HG03575 (cell line): ENCODE data around the gene VAV2.
"Not testable (repeated sequence)": the region's sequence is repeated elsewhere in the genome, so short reads cannot be mapped to it uniquely, and the experiment has no call there.

Experiments
- ATAC-seq: cut with Tn5 transposase; IDR thresholded peaks from one replicate; pipeline ENCODE4 v1.9.1; 2021; ENCODE audit not compliant: unreplicated experiment, insufficient number of reproducible peaks, low FRiP score; ENCODE audit errors: extremely low read depth

The VAV2 gene

DNA sequence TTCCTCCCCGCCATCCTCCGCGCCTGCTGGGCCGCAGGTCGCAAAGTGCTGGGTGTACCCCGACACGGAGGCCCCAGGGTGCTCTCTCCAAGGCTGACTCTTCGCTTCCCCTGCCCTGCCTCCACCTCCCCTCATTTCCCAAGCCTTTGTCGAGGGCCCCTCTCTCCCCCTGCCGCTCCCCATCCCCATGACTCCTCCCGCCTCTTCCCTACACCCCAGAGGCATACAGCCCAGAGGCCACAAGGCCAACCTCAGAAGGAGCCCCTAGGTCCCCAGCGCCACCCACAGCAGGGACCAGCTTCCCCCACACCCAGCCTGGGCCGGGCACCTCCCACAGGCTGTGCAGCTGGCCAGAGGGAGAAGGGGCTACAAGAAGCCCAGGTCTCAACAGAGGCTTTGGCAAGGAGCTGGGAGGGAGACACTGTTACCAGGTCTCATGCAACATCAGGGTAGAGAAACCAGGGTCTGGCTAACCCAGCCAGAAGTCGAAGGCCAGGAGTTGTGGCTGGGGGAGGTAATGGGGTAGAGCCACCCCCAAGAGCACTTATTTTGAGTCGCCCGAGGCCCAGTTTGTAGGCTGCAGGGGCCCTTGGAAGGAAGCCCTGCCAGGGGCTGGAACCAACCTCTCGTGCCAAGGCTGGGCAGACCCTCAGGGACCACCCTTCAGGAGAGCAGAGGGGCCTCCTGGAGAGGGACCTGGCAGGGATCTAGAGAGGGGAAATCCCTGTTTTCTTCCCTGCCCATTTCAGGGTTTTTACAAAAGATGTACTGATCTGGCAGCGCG lies 229.4 kb downstream of the VAV2 start:
- ATAC-seq = no peak

DNA sequence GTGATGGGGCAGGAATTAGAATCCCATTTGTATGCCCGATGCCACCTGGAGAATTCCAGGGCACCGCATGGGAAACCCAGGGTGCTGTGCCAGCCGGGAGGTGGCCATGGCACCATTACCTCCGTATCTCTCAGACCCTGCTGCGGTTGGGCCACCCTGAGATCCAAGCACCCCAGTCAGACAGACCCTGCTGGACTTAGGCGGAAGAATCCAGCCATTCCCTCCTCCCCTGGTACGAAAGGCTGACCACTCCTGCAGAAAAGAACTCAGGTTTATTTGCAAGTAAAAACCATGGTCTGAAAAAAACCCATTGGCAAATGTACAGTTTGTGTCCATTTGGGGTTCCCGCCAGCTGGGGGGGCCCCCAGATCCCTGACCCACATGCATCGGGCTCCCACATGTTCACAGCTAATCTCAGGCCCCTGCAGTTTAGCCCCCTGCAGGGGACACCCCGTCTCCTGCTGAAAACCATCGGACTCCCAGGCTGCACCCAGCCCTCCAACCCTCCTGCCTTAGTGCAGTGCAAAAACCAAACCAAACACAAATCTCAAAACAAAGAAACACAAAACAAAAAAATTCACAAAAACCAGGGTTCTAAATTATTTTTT lies 230.4 kb downstream of the VAV2 start:
- ATAC-seq = no peak

DNA sequence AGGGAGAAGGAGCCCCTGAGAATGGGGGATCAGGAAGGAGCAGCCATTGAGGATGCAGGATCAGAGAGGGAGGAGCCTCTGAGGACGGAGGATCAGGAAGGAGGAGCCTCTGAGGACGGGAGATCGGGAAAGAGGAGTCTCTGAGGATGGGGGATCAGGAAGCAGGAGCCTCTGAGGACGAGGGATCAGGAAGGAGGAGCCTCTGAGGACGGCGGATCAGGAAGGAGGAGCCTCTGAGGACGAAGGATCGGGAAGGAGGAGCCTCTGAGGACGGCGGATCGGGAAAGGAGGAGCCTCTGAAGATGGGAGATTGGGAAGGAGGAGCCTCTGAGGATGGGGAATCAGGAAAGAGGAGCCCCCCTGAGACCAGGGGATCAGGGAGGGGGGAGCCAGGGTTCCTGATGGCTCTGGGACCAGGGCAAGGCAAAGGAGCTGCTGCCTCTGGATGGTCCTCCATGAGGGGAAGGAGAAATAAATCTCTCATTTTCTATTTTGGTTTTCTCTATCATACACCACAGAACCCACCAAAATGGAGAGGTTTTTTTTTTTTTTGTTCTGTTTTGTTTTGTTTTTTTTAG lies 231.3 kb downstream of the VAV2 start:
- ATAC-seq = no peak

DNA sequence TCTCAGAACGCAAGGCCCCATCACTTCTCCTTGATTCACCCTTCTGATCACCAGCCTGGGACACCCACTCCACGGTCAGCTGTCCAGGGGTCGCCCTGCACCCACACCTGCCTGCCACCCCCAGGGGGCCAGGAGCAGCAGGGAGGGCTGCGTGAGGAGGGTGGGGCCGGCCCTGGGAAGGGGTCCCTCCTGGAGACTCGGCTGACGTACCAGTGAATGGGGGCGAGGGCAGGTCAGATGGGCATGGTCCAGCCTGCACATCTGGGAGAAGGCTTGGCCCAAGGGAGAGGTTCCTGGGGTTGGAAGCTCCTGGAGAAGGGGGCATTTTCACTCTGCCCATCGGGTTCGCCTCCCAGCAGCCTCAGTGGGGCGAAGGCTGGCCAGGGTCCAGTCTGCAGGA lies 232.2 kb downstream of the VAV2 start:
- ATAC-seq = no peak

DNA sequence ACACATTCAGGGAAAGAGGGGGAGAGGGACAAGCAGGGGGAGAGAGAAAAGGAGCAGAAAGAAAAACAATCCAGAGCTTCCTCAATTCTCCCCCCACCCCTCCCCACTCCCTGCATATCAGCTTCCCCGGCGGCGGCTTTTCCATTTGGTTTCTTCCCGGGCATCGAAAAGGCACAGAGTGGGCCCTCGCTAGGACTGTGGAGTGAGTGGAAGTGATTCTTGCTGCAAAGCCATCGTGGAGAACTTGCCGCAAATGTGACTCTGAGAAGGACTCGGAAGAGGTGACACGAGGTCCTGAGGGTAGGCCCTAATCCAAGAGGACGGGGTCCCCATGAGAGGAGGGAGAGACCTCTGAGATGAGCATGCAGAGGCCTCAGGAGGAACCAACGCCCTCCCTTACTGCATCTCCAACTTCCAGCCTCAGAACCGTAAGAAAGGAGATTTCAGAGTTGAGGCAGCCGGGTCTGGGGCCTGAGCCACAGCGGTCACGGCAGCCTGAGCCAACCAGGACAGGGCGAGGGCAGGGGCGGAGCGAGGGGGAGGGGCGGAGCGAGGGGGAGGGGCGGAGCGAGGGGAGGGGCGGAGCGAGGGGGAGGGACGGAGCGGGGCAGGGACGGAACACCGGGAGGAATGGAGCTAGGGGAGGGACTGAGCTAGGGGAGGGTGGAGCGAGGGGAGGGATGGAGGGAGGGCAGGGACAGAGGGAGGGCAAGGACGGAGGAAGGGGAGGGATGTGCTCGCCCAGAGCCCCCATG lies 232.8 kb downstream of the VAV2 start:
- ATAC-seq = no peak

DNA sequence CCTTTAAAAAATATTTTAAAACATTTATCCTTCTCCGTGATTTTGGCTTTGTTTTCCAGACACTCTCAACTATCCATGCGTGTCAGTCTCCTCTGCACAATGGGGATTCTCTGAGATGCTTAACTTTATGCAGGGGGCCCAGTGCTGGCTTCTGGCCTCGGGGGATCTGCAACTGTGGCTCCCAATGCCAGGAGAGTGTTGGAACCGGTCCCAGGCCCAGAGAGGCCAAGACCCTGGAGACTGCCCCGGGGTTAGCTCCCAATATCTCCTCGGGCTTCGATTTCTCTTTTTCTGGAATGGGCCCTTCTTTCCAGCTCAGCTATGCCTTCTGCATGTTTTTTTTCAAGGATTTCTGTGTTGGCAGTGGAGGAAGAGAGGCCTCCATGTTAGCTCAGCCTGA lies 233.9 kb downstream of the VAV2 start:
- ATAC-seq = no peak

DNA sequence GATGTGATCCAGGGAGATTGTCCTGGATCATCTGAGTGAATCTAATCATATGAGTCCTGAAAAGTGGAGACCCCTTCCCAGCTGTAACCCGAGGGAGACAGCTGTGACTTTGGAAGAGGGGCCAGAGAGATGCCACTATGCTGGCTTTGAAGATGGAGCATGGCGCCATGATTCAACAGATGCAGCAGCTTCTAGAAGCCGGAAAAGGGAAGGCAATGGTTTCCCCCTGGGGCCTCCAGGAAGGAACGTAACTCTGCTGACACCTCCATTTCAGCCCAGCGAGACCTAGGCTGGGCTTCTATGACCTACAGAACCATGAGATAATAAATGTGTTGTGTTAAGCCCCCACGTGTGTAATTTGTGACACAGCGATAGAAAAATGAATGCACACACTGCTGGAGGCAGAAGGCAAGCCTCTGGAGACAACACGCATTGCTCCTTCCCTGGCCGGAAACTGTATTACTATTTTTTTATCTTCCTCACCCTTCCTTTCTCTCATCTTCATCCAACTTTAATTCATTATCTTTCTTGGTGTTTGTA lies 237.4 kb downstream of the VAV2 start:
- ATAC-seq = no peak

DNA sequence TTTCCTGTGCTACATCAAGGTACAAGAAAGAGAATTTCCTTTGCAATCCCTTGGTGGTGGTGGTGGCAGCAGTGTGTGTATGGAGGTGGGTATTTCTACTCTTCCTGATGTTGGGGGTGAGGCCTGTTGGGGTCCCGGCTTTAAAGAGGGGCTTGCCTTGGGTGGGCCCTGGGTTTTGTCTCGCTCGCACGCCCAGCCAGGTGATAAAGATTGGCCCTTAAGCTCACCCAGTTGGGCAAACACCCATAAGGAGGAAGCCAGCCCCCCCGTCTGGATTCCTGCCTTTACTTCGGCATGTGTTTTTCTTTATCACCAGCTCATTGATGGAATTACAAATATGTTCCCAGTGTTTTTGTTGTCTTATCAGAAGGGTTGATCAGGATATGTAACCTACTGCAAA lies 237.9 kb downstream of the VAV2 start:
- no peak for ATAC-seq

DNA sequence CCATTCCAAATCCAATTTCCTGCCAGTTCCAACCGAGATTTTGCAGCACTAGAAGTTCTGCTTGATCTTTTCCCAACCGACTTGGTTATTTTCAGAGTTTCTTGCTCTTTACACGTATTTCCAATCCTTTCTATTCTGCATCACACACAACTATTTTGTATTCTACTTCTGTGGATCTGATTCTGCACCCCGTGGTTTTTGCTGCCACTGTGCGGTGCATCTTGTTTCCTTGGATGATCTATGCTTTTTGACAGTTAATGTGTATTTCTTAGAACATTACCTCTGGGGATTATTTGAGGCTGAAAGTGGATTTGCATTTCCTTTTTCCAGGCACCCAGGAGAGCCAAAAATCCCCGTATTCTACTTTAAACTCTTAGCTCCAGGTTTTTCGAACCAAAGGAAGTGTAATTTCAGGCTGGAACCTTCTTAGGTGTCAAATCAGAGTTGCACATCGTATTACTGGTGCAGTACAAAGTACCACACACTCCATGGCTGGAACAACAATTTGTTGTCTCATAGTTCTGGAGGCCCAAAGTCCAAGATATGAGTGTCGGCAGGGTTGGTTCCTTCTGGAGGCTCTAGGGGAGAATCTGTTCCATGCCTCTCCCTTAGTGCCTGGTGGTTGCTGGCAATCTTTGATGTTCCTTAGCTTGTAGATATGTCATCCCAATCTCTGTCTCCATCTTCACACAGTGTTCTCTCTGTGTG lies 239.2 kb downstream of the VAV2 start:
- no peak for ATAC-seq

DNA sequence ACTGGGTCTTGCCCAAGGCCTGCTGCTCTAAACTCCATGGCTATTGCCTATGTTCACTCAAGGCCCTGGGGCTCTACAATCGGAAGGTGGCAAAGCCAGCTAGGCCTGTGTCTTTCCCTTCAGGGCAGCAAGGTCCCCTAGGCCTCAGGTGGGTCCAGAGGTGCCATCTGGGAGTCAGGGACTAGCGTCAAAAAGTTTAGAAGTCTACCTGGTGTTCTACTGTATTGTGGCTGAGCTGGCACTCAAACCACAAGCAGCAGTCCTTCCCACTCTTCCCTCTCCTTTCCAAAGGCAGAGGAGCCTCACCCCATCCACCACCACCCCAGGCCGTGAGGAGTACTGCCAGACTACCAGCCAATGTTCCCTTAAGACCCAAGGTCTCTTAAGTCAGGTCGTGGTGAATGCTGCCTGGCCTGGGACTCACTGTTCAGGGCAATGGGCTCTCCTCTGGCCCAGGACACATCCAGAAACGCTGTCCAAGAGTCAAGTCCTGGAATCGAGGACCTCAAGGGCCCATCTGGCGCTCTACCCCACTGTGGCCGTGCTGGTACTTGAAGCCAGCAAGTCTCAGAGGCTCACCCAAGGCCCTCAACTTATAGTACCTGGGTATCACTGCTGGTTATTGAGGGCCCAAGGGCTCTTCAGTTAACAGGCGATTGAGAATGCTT lies 241.0 kb downstream of the VAV2 start:
- no peak for ATAC-seq

DNA sequence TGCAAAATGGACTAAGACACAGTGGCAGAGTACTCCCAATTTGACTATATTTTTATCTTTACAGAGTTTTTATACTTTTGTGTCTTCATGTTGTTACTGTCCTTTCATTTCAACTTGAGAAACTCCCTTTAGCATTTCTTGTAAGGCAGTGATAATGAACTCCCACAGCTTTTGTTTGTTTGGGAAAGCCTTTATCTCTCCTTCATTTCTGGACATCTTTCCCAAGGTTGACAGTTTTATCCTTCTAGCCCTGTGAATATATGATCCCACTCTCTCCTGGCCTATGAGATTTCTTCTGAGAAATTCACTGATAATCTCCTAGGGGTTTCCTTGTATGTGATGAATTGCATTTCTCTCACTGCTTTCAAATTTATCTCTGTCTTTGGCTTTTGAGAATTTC lies 244.8 kb downstream of the VAV2 start:
- no peak for ATAC-seq

DNA sequence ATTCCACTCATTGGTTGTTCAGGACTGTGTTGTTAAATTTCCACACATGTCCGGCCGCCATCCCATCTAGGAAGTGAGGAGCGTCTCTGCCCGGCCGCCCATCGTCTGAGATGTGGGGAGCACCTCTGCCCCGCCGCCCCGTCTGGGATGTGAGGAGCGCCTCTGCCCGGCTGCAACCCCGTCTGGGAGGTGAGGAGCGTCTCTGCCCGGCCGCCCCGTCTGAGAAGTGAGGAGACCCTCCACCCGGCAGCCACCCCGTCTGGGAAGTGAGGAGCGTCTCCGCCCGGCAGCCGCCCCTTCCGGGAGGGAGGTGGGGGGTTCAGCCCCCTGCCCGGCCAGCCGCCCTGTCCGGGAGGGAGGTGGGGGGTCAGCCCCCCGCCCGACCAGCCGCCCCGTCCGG lies 247.6 kb downstream of the VAV2 start:
- not testable (repeated sequence) for ATAC-seq

DNA sequence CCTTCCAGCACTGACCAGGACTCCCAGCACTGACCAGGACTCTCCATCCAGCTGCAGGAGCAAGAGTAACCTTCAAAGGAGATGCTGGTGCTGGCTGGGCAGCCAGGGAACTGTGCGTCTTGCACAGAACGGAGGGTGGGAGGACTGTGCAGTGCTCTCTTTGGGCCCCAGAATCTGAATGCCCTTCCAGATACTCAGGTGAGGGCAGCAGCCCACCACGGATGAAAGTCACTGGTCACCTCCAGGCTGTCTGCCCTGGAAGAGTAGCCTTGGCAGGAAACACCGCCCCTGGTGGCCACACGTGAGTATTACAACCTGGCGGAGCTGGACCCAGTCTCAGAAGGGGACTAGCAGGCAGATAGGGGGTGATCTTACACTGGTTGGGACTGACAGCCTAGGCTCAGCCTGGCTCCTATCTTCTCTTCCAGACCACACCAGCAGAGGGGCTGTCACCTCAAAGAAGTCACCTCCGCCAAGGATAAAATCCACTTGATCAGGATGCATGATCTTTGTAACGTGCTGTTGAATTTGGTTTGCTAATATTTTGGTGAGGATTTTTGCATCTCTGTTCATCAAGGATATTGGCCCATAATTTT lies 249.2 kb downstream of the VAV2 start:
- no peak for ATAC-seq

DNA sequence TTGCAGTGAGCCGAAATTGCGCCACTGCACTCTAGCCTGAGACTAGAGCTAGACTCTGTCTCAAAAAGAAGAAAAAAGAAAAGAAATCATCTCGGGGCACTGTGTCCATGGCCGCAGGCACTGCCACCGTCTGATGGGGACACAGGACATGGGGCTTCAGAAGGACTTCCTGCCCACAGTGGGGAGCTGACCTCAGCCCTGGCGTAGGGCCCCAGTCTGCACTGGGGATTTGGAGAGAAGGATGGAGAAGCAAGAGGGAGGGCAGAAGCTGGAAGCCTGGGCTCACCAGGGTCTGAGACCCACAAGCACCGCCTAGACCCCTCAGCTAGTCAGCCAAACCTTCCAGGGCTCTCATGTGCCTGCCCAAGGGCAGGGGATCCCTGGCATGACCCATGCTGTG lies 249.9 kb downstream of the VAV2 start:
- no peak for ATAC-seq

DNA sequence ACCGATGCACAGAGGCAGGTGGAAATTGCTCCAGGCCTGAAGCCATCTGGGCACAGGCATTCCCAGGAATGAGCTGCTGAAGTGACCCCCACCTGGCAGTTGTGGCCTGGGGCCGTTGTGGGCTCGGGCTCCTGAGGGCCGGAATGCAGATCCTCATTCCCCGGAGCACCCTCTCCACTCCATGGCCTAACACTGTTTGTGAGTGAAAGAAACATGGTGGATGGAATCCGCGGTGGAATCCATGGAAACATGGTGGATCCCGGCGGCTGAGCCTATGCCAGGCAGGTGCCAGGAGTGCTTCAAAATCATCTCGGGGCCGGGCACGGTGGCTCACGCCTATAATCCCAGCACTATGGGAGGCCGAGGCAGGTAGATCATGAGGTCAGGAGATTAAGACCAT lies 250.4 kb downstream of the VAV2 start:
- ATAC-seq = no peak

DNA sequence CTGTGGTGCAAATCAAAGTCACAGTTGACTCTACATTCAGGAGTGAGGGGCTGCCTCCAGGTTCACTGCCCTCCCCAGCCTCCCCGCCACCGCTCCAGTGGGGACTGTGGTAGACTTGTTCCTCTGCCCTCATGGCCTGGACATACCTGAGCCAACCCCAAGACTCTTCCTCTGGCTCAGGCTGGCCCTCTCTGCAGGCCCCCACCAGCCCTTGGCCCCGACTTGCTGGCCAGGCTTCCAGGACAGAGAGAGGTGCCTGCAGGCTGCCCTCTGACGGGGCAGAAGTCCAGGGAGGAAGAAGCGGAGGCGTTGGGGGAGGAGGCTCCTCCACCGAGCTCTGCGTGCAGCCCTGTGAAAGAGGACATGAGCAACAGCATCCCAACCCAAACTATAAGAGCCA lies 251.2 kb downstream of the VAV2 start:
- ATAC-seq = no peak

DNA sequence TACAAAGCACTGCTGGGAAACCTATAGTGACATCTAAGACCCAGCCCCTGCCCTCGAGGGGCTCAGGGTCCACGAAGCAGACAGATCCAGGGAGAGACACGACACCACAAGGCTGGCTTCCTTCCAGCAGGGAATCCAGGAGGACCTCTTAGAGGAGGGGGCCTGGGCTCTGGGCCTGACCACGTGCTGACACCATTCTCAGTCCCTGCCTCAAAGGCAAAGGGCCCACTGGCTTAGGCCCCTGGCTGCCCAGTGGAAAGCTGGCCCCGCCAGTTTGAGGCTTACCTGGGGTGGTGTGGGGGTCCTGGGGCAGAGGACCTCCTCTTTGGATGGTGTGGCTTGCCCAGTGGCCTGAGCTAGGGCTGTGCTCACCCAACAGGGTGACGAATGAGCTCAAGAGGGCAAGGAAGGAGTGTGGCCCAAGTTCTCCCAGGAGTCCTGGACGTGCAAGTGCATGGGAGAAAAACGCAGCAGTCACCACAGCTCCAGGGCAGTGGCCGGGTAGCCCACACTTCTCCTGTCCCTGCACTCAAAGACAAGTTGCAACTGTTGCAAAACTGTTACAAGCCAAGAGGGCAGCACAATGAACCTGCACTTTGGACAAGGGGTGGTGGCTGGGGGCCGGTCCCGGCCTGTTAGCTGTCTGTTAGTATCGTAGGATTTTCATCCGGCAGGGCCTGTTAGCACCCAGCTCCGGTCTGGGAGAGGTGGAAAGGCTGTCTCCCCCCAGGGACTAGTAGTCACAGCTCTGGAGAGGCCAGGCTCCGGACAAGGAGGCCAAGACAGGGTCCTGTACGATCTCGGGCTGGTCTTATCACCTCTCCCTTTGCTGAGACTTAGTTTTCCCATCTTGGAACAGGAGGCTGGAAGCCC lies 252.5 kb downstream of the VAV2 start:
- no peak for ATAC-seq
